ENCODE results near the gene TMEM259. TPM values are rescaled to one million over a fixed set of nuclear protein-coding genes. Genes with fewer than 3 reads are reported as not detected.

TMEM259 gene
- total RNA-seq, 1 experiment from 2014 or later: 171 TPM

- Histone ChIP-seq H3K14ac (ENCODE audit: insufficient read depth, low read length) (no peak overlapping the region), H3K4ac (ENCODE audit: low read depth, low read length) (no peak overlapping the region), H3K23me2 (ENCODE audit: insufficient read length, low read depth, low read length, poor library complexity, severe bottlenecking) (peaks cover 10% of the 10 kb centered on the region), H3K27me3 (ENCODE audit: insufficient read depth, low read length) (peaks cover 10% of the 10 kb centered on the region), H3T11ph (ENCODE audit: low read length) (no peak overlapping the region), H3K27ac (ENCODE audit: insufficient read length, low read depth, low read length) (no peak overlapping the region), H3K79me2 (ENCODE audit: insufficient read depth, low read length) (0 out of 2 replicates have a peak, but pooled peaks cover 2% of the 10 kb centered on the region), H2BK120ac (ENCODE audit: low read depth, low read length, poor library complexity, severe bottlenecking) (no peak overlapping the region), H2BK20ac (ENCODE audit: low read depth, low read length, poor library complexity, severe bottlenecking) (no peak overlapping the region), H4K20me1 (ENCODE audit: control insufficient read depth, insufficient read depth, insufficient read length) (no peaks in the 10 kb centered on the region), H3K56ac (ENCODE audit: insufficient read length, low read depth, low read length) (no peak overlapping the region), H3K4me1 (ENCODE audit: insufficient read depth, low read length) (no peaks in the 10 kb centered on the region), H2BK5ac (ENCODE audit: insufficient read length, low read length) (no peak overlapping the region), H2BK12ac (ENCODE audit: insufficient read length, low read depth, low read length) (no peak overlapping the region), H2AFZ (ENCODE audit: low read length) (no peak overlapping the region), H3K18ac (ENCODE audit: insufficient read length, low read depth, low read length) (no peak overlapping the region), H4K5ac (ENCODE audit: insufficient read length, low read depth, low read length) (no peak overlapping the region), H3K9me3 (ENCODE audit: control insufficient read depth, low read depth, low read length) (no peaks in the 10 kb centered on the region), H3K23ac (ENCODE audit: insufficient read length, low read depth, low read length) (no peak overlapping the region), H2BK15ac (ENCODE audit: low read depth, low read length) (no peak overlapping the region), H2AK5ac (ENCODE audit: insufficient read length, low read length) (no peak overlapping the region), H3K79me1 (ENCODE audit: insufficient read depth, low read depth, low read length, poor library complexity, severe bottlenecking) (no peaks in the 10 kb centered on the region), H3K4me2 (ENCODE audit: insufficient read depth, insufficient read length, low read length) (peak overlapping the region; percentile 42), H4K8ac (replicated peaks; ENCODE audit: insufficient read length, low read depth, low read length) (no peak overlapping the region), H3K9ac (ENCODE audit: extremely low read depth, insufficient read length, low read length) (no peak overlapping the region), H4K91ac (ENCODE audit: insufficient read length, low read depth, low read length) (no peak overlapping the region)
- no CpG with 5 or more reads among the region's 20 CpGs for WGBS (ENCODE audit: extremely low coverage, insufficient read length, low lambda C conversion rate)
- H3K27me3 Mint-ChIP-seq (ENCODE audit: low read depth): peaks cover 45% of the 10 kb centered on the region
- H3K9me3 Mint-ChIP-seq: no peaks in the 10 kb centered on the region; a peak in 1 of 5 replicates
- peaks cover 0 to 7% (median 3%) of the 10 kb centered on the region in 3 experiments; a peak in 4 of 7 replicates for H3K36me3 Mint-ChIP-seq (ENCODE audit: insufficient read depth in 1 of 3, low read depth in 3 of 3)
- H3K27ac Mint-ChIP-seq: no peak overlapping the region
- peak; percentile 74 for DNase-seq
- H3K4me1 Mint-ChIP-seq: peaks cover under 1 to 6% of the 10 kb centered on the region in 2 experiments
- peak; percentile 93 for TF ChIP-seq CTCF (conservative IDR thresholded peaks at IDR 0.05)
- peak overlapping the region in 1 of 2 experiments; percentile 78; a peak in 2 of 5 replicates for H3K4me3 Mint-ChIP-seq
These were observed 19.3 kb downstream of the TMEM259 start for GRCh38 chr19:1001538-1002166.

All from H9 (cell line).